Kidney epithelial cell (primary cell): ENCODE measurements around the gene RPP25. TPM values are rescaled to one million over a fixed set of nuclear protein-coding genes. Genes with fewer than 3 reads are reported as not detected.

Experiments used
- DNase-seq: peaks from one replicate; pipeline ENCODE4 v3.0.0-alpha.2; 2010; ENCODE audit warnings: low read depth
- H3K27me3 ChIP-seq: 2 replicates; pipeline ENCODE4 v1.6.0; 2011; ENCODE audit warnings: low read length; ENCODE audit not compliant: control insufficient read depth, insufficient read depth
- H3K36me3 ChIP-seq: 2 replicates; pipeline ENCODE4 v1.5.1; 2011; ENCODE audit warnings: low read length; ENCODE audit not compliant: control insufficient read depth, insufficient read depth
- H3K4me3 ChIP-seq: 2 replicates; pipeline ENCODE4 v1.5.1; 2011; ENCODE audit warnings: low read depth, mild to moderate bottlenecking, control low read depth, low read length
- total RNA-seq: library from RNA; depleted of rRNA; stranded (reverse); fragments of >200 nt; gene quantifications from 2 replicates; pipeline ENCODE4 v1.2.3, GENCODE V29; 2015
- TF ChIP-seq, protein P1 (sequence below): IDR thresholded peaks from 2 replicates; pipeline ENCODE4 v1.5.1; 2011; ENCODE audit warnings: mild to moderate bottlenecking, moderate library complexity, low read length, control low read depth, inconsistent platforms; ENCODE audit not compliant: insufficient read depth, poor library complexity, severe bottlenecking

RPP25 gene, protein sequence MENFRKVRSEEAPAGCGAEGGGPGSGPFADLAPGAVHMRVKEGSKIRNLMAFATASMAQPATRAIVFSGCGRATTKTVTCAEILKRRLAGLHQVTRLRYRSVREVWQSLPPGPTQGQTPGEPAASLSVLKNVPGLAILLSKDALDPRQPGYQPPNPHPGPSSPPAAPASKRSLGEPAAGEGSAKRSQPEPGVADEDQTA
- 9.6 and 12.8 TPM in 2 replicates for total RNA-seq

DNA sequence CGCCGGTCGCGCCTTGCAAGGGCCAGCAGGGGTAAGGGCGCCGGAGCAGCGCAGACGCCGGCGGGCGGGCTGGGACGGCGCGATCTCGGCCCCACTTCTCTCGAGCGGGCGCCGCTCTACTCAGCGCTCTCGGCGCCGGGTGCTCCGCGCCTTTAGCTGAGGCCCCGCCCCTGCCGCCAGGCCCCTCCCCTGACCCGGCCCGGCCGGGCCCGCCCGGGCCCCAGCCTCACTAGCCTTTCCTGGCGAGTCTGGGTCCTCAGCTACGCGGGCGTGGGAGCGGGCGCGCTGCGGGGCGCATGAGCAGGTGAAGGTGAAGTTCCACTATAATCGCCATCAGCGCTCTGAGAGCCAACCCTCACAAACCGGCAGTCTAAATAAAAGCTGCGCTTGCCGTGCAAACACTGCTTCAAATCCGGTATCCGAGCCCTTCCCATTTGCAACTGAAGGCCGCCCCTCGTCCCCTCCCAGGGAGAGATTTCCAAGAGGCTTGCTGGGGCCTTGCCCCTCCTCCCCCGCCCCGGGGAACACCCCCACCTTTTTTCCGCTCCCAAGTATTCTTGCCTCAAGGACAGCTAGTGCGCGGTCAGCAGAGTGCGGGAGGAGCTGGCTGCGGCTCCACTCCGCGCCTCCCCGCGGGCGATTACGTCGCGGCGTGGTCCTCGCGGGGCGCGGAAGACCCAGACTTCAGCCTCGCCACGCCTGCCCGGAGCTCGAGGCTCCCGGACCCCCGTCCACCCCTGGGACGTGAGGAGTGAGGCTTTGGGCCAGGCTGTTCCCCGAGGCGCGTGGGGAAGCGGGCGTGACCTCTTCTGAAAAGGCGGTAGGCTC, at the start of gene RPP25:
Gene RPP25, minus strand, starts transcription at position 125 of the 828 bp plus-strand sequence. CDS start 189 bp downstream, outside the sequence.
- DNase-seq: peak; percentile 52

DNA sequence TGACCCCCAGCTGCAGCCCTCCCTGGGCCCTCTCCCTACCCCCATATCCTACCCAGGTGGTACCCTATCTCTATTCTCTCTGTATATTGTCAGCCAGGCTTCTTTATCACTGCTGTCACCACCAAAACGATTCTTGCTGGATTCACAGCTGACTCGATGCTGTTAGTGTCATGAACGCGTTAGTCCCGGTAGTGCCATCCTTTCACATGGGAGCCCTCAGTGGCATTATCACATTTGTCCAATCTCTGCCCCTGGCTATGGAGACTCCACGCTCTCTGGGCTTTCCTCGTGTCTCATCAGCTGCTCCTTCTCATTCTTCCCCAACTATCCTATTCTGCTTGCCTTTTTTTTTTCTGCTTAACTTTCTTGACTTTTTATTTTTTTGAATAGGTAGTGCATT, 45.8 kb upstream of the RPP25 start:
- Histone ChIP-seq H3K36me3 (no peaks in the 10 kb centered on the region), H3K4me3 (no peak overlapping the region), H3K27me3 (no peaks in the 10 kb centered on the region)
- DNase-seq: no peak
- TF ChIP-seq, protein P1, sequence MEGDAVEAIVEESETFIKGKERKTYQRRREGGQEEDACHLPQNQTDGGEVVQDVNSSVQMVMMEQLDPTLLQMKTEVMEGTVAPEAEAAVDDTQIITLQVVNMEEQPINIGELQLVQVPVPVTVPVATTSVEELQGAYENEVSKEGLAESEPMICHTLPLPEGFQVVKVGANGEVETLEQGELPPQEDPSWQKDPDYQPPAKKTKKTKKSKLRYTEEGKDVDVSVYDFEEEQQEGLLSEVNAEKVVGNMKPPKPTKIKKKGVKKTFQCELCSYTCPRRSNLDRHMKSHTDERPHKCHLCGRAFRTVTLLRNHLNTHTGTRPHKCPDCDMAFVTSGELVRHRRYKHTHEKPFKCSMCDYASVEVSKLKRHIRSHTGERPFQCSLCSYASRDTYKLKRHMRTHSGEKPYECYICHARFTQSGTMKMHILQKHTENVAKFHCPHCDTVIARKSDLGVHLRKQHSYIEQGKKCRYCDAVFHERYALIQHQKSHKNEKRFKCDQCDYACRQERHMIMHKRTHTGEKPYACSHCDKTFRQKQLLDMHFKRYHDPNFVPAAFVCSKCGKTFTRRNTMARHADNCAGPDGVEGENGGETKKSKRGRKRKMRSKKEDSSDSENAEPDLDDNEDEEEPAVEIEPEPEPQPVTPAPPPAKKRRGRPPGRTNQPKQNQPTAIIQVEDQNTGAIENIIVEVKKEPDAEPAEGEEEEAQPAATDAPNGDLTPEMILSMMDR: no peak

More for the DNA sequence above, at the start of gene RPP25:
- Histone ChIP-seq H3K27me3 (peaks cover 13% of the 10 kb centered on the region), H3K4me3 (peak within 1 kb of the TSS; percentile 45), H3K36me3 (no peaks in the 10 kb centered on the region)
- TF ChIP-seq, protein P1: no peak

DNA sequence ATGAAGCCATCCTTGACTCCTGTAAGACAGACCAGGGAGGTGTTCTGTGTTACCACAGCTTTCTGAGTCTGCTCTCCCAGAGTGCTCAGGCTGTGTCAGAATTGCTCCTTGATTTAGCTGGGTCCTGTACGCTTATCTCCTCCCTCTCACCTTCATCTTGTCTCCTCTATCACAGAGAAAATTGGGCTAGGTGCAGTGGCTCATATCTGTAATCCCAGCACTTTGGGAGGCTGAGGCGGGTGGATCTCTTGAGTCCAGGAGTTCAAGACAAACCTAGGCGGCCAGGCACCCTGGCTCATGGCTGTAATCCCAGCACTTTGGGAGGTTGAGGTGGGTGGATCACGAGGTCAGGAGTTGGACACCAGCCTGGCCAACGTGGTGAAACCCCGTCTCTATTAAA, 44.7 kb upstream of the RPP25 start:
- Histone ChIP-seq H3K36me3 (no peaks in the 10 kb centered on the region), H3K27me3 (peaks cover 3% of the 10 kb centered on the region), H3K4me3 (no peak overlapping the region)
- TF ChIP-seq, protein P1: no peak
- no peak for DNase-seq

GRCh38 chr15:74997543-74997942, 41.0 kb upstream of the RPP25 start:
- H3K4me3 ChIP-seq: no peak overlapping the region
- DNase-seq: no peak
- TF ChIP-seq, protein P1: no peak
- peaks cover 10% of the 10 kb centered on the region for H3K27me3 ChIP-seq
- no peaks in the 10 kb centered on the region for H3K36me3 ChIP-seq

DNA sequence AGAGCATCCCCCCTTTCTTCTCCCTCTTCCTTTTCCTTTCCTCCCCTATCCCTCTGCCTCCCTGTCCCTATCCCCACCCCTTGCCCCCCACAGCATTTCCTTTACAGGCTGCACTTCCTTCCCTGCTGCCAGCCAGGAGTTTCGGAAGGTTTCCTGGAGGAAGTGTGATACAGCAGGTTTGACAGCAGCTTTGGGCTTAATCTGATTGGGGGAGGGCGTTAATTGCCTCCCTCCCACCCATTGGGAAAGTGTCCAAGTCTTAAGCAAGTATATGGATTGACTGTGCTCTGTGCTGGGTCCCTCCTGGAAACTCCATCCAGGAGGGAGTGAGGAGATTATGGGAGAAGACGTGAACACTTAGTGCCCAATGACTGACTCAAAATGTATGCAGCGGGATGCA, 40.6 kb upstream of the RPP25 start:
- Histone ChIP-seq H3K27me3 (peaks cover 10% of the 10 kb centered on the region), H3K4me3 (no peak overlapping the region), H3K36me3 (no peaks in the 10 kb centered on the region)
- no peak for DNase-seq
- TF ChIP-seq, protein P1: no peak
